HG02840 (cell line): ENCODE measurements around the gene CABLES2.

ENCODE experiments used
- ATAC-seq: cut with Tn5 transposase; IDR thresholded peaks from one replicate; pipeline ENCODE4 v1.9.1; 2021; ENCODE audit warnings: mild to moderate bottlenecking, moderate library complexity, moderate number of reproducible peaks; ENCODE audit not compliant: unreplicated experiment, low FRiP score

Gene CABLES2, protein sequence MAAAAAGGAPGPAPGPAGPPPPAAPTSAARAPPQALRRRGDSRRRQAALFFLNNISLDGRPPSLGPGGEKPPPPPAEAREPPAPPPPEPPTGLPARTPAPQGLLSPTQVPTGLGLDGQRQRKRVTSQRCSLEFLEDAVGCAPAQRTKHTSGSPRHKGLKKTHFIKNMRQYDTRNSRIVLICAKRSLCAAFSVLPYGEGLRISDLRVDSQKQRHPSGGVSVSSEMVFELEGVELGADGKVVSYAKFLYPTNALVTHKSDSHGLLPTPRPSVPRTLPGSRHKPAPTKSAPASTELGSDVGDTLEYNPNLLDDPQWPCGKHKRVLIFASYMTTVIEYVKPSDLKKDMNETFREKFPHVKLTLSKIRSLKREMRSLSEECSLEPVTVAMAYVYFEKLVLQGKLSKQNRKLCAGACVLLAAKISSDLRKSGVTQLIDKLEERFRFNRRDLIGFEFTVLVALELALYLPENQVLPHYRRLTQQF

DNA sequence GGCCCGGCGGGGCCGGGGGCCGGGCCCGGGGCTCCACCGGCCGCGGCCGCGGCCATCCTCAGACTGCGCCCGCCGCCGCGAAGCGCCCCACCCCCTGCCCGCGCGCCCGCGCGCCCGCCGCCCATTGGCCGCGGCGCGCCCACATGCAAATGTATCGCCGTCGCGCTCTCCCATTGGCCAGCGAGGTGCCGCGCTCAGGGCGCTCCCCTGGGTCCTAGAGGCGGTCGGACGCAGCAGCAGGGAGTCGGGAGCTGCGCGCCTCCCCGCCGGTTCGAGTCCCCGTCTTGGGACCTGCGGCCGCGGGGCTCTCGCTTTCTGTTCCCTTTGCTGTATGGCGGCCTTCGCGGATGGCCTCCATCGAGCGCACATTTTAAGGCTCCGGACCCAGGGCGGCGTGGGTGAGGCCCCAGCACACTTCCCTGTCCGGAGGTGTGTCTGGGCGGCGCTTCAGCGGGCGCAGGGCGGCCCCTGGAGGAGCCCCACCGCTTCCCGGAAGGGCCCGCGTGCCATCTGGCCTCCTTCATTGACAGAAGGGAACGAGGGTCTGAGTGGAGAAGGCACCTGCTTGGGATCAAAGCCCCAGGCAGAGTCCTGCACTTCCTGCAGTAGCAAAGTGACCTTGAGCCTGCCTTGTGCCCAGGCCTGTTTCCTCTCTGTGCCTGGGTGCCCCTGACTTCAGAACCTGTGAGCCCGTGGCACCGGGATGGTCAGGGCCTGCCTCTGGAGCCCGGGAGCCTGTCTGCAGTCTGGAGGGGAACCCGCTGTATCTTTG, at the start of gene CABLES2:
TSS of gene CABLES2 (minus strand) at position 65 of the 772 bp plus-strand sequence. CDS start at position 56, 9 bp downstream.
- peak; percentile 80 for ATAC-seq

DNA sequence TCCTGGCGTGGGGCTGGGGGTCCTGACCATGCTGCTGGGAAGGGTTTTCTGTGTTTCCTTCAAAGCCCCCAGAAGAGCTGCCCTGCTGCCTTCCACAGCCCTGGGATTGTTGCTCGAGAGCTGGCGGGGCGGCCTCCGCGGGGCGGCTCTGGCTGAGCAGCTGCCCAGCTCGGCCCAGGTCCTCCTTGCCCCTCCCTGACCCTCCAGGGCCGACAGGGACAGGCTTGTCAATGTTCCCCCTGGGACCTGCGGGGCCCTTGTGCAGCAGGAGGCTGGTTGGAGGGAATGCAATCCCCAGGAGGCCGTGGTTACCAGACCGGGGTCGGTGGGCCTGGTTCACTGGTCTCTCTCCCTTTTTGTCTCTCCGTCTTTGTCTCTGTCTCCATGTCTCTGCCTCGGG, 48.8 kb upstream of the CABLES2 start:
- ATAC-seq, result no peak

DNA sequence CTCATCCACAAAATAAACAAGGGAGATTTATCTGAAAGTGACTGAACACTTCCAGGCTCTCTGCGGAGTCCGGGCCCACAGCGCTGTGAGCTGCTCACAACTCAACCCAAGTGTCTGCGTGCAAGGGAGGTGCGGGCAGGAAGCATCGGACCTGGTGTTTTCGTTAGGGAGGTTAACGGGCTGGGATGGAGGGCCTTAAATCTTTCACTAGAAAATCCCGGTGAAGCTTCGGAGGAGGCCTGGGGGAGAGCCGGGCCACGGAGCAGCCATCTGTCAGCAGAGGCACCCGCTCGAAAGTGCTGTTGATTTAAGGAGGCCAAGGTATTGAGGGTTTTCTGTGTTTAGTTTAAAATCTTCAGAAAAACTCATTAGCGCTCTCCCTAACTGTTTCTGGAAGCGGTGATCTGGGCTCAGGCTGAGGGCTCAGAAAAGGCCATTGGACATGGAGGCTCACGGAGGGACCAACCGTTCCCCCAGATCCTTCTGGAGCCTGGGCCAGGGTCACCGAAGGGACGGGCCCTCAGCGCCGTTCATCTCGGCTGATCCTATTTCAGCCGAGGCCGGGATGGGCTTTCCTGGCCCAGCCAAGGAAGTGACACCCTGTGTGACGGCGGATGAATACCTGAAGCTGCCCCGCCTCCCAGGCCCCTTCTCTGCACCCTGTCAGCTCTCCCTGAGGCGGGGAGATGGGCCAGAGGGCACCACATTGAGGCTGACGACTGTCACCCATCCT, 48.0 kb upstream of the CABLES2 start:
- no peak for ATAC-seq

DNA sequence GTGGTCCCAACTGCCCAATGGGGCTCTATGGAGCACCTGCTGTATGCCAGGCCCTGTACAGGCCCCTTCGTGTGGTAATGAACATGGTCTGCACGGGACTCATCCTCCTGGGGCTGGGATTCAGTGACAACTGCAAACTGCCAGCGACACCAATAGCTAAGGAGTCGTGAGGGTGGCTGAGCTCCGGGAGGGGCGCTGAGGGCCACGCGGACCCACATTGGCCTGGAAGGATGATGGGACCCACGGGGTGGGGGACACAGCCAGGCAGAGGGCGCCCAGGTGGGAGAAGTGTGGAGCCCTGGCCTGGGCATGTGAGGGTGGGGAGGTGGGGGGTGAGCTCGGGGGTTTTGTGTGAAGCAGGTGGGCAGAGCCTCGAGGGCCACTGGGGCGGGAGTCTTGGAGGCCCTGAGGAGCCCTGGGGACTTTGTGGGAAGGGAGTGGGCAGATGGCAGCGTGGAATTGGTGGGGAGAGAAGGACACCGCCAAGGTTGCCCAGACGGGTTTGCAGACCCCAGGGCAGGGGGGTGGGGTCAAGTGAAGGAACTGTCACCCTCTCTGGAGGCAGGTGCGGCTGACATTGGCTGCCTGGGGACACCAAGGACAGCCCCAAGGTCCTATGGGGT, 46.2 kb upstream of the CABLES2 start:
- ATAC-seq, result no peak

DNA sequence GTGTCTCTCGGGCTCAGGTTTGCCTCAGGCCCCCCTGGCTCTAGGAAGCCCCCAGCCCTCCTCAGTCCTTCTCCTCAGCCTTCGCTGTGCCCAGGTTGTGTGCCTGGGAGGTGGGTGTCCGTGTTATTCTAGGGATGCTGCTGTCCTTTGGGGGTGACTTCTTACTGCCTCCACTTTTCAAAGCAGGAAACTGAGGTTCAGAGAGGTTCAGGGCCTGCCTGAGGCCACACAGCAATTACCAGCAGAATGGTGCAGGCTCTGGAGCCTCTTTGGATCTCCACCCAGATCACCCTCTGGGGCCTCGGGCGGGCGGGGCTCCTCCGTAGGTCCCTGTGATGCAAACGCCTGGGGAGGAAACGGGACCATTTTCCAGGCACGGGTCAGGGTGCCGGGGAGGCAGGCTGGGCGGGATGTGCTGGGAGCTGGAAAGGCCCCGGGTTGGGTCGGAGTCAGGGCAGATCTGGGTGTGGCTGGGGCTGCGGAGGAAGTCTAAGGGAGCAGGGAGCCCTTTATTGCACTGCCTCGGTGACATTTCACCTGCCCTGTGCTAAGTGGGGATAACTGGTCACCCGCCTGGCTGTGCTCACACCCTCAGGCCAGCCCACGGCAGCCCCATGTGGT, 45.5 kb upstream of the CABLES2 start:
- ATAC-seq, result no peak

DNA sequence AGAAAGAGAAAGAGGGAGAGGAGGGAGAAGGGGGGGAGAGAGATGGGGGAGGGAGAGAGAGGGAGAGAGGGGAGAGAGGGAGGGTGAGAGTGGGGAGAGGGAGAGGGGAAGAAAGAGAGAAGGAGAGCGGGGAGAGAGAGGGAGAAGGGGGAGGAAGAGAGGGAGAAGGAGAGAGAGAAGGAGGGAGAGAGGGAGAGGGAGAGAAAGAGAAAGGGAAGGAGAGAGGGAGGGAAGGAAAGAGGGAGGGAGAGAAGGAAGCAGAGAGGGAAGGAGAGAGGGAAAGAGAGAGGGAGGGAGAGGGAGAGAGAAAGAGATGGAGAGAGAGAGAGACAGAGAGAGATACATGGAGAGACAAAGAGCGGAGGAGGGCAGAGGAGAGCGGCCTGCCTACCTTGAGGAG, 44.9 kb upstream of the CABLES2 start:
- ATAC-seq, result no peak

DNA sequence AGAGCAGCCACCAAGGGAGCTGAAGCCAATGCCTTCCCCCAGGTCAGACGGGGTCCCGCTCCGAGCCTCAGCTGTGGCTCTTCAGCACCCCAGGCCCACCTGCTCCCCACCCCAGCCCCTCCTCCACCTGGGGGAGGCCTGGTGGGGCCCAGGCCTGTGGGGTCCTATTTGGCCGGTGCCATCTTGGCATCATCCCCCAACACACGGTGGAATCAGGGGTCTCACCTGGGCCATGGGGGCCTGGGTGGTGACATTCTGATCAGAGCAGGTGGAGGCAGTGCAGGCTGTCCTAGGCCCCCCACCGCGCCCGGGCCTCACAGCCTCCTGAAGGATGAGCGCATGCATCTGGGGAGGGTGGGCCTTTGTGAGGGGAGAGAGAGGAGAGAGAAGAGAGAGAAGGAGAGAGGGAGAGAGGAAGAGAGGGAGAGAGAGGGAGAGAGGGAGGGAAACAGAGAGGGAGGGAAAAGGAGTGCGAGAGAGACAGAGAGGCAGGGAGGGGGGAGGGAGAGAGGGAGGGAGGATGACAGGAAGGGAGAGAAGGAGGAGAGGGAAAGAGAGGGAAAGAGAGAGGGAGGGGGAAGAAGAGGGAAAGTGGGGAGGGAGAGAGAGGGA, 44.2 kb upstream of the CABLES2 start:
- no peak for ATAC-seq

DNA sequence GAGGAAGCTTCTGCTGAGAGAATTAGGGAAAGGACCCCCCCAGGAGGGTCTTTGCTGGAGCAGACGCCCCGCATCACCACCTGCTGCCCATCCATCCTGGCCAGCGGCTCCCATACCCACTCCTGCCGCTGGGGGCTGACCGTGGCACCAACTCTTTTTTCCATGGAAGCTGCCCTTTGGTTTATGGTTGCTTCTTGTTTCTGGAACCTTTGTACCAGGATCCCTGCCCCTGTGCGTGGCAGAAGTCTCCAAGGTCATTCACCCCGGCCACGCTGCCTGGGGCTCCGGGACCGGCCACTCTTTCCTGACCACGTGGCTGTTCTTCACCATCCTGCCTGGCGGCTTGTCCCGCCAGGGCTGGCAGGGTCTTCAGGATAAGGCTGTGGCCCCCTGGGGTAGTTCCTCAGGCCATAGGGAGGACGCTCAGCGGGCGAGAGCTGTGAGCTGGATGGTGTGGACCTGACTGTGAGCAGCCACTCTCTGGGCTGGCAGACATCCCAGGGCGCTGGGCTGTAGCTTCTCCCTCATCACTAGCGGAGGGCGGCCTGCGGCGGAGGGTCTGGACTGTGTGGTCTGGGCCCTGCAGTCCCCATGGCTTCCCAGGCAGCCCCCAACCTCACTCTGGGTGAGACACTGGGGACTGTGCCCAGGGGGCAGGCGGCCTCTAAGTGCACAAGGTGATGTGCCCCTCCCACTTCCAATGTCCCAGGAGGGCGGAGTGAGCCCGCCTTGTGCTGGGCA, 43.0 kb upstream of the CABLES2 start:
- no peak for ATAC-seq

DNA sequence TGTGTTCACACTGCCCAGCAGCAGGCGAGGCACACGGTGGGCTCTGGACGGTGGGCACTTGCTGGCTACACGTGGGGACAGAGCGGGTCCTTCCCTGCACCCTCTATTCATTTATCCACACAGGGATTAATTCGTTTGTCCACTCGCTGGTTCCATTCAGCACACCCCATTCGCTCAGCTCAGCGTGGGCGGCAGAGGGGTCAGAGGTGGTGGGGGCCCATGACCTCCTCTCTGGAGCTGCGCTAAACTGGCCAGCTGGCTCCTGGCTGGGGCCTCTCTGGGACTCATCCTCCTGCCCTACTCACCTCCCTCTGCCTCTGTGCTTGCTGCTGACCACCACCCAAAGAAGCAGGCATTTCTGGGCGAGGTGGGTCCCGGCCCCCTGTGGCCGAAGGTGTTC, 41.7 kb upstream of the CABLES2 start:
- ATAC-seq, result no peak

DNA sequence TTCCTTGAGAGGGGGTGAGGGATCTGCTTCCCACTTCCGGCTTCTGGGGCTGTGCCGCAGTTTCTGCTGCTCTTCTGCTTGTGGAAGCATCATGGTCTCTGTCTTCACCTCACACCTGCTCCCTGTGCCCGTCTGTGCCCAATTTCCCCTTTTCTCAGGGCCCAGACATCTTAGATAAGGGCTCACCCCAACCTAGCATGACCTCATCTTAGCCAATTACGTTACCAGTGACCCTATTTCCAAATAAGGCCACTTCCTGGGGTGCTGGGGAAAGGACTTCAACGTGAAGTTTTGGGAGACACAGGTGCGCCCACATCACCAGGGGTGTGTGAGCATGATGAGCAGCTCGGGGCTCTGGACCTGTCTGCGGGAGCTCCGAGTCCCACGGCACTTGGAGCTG, 41.0 kb upstream of the CABLES2 start:
- ATAC-seq, result no peak

DNA sequence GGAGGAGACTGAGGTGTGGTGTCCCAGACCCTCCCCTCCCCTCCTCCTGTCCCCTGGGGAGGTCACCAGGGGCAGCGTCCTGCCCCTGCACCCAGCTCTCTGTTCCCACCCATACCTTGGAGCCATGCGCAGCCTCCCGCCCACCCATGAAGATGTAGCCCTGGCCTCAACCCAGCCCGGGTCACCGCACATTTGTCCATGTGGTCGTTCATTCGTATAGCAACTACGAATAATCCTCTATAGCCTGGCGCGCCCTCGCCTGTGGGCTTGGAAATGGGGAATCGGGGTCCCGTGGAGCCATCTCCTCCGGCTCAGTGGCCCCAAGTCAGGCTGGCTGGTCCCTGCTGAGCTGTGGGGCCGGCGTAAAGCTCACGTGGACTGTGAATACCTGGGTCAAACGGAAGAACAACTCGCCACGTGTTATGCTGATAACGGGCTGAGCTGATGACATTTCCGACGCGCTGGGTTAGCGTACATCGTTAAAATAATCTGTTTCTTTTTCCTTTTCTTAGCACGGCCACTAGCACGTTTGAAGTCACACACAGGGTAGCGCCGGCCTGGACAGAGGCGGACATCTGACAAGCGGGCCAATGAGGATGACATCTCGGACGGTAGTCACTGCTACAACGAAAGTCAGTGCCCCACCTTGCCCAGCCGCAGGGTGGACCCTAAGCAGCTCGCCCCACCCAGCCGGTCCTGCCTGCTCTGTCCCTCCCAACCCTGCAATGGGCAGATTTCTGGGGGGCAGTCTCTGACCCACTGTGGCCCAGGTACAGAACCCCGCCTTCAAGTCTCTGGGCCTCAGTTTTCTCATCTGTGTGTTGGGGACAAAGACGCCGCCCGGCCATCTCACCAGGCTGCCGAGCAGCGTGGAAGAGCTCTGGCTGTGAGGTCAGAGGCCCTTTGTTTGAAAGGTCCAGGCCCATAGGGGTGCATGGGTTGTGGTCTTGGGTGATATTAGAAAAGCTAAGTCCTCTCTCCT, 40.1 kb upstream of the CABLES2 start:
- no peak for ATAC-seq

DNA sequence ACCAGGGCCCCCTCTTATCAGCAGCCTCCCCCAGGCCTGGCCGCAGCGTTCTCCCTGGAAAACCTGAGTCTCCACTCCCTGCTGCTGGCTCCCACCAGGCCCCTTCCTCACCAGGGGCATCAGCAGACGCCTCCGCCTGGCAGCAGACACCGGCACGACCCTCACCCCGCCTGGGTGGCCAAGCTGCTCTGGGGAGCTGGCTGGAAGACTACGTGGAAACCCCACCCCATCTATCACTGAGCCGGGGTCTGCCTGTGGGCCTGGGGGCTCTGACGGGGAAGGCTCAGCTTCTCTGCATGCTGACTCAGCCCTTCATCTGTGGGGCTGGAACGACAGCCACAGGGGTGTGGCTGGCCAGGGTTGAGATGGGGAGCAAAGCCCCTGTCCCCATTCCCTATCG, 39.4 kb upstream of the CABLES2 start:
- no peak for ATAC-seq

DNA sequence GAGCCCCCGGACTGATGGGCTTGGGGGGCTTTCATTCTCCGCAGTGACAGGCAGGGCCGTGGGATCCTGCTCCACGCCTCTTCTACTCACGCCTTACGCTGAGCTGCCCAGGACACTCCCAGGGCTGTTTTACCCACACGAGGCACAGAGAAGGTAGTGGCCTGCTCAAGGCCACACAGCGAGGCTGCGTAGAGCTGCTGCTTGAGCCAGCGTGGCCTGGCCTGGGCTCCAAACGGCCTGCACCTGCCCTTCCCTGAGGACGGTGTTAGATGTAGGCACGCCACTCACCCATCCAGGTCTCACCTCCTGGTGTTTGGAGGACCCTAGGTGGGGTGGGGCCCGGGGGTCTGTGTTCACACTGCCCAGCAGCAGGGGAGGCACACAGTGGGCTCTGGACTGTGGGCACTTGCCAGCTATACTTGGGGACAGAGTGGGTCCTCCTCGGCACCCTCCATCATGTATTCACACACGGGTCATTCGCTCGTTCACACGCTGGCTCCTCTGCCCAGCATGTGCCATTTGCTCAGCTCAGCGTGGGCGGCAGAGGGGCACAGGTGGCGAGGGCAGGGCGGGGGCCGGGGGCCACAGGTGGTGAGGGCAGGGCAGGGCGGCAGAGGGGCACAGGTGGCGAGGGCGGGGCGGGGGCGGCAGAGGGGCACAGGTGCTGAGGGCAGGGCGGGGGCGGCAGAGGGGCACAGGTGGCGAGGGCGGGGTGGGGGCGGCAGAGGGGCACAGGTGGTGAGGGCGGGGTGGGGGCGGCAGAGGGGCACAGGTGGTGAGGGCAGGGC, 38.7 kb upstream of the CABLES2 start:
- ATAC-seq, result no peak

DNA sequence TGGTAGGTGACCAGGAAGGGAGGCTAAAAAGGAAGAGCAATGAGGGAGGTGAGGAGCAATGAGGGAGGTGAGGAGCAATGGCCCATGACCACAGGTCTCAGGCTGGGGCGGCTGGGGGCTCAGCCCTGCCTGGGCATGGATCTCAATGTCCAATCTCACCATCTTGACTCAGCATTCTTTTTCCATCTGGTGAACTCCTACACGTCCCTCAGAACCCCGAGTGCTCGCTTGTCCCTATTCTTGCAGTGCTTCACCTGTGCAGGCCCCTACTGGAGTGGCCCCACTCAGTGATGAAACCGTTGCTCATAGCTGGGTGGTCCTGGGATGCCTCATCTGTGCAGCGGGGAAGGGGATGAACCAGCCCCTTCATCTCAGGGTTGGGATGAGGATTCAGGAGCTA, 37.2 kb upstream of the CABLES2 start:
- no peak for ATAC-seq

DNA sequence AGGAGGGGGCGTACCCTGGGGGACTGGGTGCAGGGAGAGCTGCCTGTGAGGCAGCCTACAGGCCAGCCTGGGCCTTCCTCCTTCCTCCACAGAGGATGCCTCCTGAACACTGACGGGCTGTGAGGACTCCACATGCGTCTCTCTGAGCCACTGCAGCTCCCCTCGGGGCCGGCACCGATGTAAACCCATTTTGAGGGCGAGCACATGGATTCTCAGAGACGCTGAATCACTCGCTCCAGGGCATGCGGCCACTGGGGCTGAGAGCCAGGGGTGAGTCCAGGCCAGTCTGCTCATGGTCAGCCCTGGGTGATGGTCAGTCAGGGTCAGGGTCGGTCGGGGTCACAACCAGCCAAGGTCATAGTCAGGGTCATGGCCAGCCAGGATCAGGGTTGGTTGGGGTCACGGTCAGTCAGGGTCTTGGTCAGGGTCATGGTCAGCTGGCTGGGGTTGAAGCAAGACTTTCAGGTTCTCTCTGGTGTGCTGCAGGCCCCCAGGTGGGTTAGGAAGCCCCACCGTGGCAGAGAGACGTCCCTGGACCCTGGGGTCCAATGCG, 35.0 kb upstream of the CABLES2 start:
- no peak for ATAC-seq

DNA sequence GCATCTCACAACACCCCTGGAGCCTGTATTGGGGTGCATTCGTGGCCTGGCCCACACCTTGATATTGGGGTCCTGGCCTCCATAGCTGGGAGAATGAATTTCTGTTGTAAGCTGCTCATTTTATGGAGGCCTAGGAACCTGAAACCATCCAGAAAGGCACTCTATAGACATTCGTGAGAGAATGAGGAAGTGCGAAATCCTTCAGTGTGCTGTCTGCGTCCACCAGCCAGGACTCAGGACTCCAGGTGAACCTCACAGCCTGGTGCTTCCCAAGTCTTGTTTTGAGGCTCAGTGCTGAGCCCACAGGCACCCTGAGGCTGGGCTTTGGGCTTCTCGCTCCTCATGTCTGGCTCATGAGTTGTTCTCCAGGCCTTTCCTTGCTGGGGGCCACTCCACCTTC, 32.1 kb upstream of the CABLES2 start:
- ATAC-seq, result no peak

DNA sequence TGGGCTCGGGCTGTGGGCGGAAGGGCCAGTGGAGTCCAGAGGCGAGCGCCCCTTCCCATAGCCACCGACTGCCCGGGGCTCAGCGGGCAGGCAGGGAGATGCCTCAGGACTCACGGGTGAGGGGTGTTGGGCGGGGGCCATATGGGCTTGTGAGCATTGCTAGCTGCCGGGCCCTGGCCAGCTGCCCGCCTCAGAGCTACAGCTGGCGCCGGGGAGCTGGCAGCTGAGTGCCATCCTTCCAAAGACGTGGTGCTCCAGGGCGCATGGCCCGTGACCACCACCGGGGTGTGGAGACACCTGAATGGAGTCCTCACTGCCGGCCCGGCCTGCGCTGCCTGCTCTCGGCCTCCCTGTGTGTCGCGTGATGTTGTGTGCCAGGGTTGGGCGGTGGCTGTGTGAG, 30.8 kb upstream of the CABLES2 start:
- no peak for ATAC-seq
